Fibroblast of skin of abdomen (primary cell): Measurements from ENCODE around the gene PRRC1.
"Not testable (repeated sequence)": the region's sequence is repeated elsewhere in the genome, so short reads cannot be mapped to it uniquely, and the experiment has no call there.

Source experiments
- DNase-seq: peaks from one replicate; pipeline ENCODE4 v3.0.0-alpha.2; 2013

The PRRC1 gene

DNA sequence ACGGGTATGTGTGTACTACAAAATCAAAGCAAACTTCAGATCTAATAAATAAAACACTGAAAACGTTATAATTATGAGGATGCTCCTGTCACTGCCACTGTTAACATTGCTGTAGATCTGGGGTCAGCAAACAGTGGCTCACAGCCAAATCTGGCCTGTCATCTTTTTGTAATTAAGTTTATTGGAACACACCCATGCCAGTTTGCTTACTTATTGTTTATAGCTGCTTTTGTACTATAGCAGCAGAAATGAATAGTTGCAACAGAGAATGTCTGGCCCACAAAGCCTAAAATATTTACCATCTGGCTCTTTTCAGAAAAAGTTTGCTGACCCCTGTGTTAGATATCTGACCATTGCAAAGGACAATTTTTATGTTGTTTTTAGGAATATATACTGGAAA lies 32.1 kb downstream of the PRRC1 start:
- DNase-seq, result no peak

DNA sequence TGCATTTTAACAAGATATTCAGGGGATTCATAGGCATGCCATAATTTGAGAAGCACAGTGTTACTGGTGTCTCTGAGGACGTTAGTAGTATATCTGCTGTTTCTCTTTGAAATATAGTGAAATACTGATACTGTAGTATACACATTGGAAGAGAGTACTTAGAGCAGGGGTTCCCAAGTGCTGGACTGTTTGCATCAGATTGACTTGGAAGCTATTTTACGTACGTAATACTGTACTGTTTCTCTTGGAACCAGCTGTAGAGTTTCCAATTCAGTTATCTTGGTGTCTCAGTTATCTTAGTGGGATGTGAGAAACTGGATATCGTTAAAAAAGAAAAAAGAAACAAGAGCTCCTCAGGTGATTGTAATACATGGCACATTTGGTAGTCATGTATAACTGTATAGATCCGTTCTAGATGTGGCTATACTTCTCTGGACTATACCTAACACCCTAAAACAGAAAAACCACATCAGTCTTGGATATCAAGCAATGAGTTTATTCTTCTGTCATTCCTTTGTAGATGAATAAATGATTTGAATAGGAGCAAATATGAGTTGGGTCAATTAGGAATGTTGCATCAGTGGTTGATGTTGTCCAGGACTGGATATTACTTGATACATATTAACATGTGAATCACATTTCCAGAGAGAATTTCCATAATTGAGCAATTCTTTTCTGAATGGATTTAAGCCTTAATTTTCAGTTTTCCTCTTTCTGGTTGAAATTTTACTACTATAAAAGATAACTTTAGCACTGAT lies 33.4 kb downstream of the PRRC1 start:
- no peak for DNase-seq

DNA sequence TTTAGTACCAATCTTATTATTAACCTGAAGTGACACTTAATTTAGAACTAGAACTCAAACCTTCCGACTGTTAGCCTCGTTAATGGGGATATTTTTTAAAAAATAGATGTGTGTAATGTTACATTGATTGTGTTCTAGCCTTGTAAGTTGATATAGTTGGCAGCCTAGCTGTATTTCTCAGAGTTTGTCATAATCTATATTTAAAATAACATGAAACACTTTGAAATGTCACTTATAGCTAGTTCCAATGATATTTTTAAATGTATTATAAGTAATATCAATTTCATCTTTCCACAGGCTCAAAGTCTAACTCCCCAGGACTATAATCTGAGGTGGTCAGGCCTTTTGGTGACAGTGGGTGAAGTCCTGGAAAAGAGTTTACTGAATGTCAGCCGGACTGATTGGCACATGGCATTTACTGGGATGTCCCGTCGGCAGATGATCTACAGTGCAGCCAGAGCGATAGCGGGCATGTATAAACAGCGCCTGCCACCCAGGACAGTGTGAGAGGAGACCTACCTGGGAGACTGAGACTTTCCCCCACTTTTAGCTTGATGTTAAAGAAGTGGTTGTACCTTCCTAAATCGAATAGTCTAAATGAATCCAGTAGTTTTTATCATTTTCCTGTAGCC lies 34.1 kb downstream of the PRRC1 start:
- DNase-seq, result no peak

DNA sequence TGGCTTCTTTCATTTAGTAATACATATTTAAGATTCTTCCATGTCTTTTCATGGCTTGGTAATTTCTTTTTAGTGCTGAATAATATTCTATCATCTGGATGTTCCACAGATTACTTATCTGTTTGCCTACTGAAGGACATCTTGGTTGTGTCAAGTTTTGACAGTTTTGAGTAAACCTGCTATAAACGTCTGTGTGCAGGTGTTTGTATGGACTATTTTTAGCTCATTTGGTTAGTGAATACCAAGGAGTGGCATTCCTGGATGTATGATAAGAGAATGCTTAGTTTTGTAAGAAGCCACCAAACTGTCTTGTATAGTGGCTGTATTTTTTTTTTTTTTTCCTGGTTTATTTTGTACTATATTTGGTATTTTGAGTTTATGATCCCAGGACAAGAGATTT lies 38.4 kb downstream of the PRRC1 start:
- DNase-seq, result no peak

DNA sequence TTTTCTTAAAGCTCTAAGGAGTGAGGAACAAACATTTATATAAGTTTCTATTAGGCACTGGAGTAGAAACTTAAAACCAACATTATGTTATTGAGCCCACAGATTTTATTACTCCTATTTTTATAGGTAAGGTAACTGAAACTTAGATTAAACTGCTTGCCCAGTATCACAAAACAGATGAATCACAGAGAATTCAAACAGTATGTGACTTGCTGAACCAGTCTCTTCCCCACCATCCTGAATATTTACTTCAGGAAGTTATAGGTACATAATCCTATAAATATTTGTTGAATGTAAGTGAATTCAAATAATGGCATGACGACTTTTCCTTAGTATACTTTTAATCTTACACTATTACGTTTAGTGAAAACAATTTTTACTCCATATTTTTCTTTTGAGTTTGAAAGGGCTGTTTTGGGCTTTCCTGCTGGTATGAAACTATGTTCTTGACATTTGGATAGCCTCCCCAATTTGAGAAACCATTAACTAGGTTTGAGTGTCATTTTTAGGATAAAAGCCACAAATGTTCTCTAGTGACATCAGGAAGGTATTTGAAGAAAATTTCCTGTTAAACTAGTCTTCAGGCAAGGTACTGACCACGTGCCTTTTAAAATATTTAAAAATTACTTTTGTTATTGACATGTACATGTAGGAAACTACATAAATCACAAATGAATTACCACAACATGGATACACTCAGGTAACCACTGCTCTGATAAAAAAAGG lies 39.3 kb downstream of the PRRC1 start:
- no peak for DNase-seq

DNA sequence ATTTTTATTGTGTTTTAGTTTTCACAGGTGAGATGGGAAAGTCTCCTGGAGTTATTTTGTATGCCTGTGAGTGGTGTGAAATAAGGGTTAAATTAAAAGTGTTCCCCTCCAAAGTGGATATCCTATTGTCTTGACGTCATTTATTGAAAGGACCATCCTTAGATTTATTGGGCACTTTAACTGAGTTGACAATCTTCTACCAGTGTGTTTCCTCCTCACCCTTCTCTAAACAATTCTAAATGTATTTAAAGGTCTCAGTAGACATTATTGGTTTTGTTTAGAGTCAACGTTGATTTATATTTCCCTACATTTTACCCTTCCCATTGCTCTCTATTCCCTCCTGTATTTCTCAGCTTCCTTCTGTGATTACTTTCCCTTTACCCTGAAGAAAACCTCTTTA lies 40.8 kb downstream of the PRRC1 start:
- no peak for DNase-seq

DNA sequence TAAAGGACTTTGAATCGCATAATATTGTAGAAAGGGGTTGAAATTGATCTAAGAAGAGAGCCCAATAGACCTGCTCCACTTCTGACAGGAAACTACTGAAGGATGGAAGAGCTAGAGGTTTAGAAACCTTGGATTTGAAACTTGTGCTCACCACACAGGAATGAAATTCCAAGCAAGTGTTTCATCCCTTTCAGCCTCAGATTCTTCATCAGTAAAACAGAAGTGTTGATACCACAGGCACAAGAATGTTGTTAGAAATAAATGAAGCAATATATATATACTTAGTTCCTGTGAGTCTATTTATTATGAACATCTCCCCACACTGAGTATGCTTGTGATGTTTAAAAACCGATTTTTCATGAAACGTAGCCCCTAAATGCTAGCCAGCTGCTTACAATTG lies 43.8 kb downstream of the PRRC1 start:
- DNase-seq, result peak; percentile 81

DNA sequence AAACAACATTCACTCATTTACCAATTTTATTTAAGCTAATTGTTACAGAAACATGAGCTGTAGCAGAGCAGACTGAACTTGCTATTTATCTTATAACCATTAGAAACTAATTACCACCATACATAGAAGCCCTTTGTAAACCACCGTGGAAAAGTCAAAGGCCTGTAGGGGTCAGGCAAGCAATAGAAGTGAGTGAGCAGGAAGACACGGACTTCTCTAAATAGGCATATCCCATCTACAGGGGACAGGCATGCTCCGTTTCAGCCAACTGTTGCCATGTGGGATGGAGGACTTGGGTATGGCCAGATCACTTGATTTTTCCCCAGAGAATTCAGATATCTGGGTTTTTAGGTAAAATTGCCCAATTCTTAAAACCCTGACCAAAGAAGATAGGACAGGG lies 44.8 kb downstream of the PRRC1 start:
- DNase-seq, result no peak

DNA sequence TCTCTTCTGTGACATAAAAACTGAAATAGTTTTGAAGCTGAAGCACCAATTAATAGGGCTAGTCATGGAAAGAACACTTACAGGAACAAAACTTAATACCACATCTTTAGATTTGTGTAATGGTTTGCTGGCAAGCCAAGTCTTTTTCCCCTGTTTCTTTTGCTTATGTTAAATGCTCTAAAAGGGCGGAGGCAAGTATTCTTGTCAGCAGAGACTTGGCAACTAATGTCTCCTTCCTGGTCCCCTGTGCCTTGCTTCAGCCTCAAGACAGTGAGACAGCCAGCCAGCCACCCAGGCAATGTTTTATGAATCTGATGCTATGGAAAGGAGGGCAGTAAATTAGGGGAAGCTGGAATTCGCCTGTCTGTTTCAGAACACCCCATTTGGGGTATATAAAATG lies 45.7 kb downstream of the PRRC1 start:
- no peak for DNase-seq

DNA sequence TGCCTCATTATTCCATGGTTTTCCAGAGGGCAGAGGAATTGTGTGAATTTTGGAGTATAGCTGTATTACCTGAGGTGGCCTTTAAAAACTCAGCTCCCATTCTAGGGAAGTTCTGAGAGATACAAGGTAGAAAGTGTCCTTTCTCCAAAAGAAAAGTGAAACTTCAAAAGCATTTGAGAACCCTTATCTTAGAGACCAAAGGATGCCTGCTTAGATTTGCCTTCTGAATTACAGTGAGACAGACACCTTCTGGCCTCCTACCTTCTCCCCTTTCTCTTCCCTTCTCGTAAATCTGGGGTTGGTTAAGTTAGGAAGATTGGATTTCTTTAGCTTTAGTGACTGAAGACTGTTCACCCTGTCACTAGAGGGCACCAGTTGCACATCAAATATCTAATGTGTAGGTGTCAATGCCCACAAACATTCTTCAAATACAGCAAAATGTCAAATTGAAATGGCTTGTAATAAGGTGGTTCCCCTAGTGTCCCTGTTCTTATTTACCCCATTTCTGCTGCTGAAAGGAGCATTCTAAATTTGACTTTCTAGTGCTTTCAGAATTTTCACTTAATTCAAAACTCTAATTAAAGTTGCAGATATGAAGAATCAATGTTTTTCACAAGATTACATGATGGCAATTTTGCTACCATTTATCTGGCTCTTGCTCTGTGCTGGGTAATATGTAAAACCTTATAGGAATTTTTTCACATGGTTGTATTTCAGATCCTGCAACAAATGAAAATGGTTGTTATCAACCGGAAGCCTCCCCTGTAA lies 46.7 kb downstream of the PRRC1 start:
- DNase-seq, result peak; percentile 57

DNA sequence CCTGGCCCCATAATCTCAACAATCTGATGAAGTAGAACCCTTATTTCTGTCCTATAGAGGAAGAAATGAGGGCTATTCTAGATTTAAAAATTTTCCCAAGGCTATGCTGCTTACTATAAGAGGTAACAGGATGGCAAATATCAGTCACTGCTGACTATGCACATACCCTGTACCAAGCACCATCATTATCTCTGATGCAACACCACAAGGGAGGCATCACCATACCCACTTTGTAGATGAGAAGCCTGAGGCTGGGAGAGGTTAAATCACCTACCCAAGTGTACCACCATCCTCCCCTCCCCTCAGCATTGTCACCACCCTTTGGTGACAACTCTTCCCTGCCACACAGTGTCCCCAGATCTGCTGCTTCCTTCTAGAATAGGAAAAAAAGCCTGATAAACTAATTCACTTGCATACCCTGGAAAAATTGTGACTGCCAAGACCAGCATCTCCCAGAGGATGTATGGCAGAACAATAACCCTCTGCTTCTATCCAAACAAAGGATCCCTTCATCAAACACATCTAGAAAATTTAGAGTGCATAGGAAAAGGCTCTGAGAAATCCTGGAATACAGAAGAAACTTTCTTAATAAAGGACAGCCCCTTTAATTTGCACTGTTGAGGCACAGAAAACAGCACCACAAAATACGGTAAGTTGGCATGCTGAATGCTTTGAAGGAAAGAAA lies 48.3 kb downstream of the PRRC1 start:
- DNase-seq, result no peak

DNA sequence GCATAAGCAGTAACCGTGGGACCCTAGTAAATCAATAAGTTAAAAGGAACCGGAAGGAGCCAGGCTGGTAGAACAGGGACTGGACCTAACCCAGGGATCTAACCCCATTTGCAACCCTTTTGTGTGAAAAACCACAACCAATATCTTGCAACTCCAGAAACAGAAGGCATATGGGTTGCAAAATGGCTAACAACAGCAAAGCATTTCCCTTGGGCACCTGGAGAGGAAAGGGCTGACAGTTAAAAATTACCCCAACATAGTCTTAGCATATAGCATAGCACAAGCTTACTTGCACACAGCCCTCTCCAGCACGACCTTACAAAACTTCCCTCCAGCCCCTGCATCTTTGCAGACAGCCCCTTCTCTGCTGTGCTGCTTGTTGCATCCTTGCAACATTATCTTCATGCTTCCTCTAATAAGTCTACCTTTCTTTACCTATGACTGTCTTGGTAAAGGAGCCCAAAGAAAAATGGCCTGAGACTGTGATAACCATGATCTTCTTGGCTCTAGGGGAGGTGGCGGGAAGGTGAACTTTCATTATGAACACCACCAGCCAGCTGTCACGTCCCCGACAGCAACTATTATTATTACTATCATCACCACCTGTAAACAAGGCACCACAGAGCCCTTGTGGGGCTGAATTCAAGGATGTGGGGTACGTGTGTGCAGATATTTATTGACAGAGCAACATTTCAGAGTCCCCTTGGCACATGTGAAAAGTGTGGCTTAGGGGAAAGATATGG lies 49.8 kb downstream of the PRRC1 start:
- DNase-seq, result no peak

DNA sequence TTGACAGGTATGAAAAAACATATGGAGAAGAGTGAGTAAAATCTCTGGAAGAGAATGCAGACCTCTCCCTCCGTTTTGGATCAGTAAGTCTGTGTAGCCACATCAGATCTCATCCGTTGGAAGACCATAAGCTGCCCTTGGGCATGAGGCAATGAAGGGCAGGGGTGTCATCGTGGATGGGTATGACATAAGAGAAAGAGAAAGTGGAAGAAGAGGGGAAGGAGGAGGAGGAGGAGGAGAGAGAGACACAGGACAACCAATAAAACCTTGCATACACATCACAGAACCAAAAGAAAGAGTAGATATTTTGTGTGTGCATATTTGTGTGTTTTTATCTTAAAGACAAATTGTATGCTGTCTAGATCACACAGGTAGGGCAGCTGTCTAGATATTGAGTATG lies 50.7 kb downstream of the PRRC1 start:
- DNase-seq, result no peak

DNA sequence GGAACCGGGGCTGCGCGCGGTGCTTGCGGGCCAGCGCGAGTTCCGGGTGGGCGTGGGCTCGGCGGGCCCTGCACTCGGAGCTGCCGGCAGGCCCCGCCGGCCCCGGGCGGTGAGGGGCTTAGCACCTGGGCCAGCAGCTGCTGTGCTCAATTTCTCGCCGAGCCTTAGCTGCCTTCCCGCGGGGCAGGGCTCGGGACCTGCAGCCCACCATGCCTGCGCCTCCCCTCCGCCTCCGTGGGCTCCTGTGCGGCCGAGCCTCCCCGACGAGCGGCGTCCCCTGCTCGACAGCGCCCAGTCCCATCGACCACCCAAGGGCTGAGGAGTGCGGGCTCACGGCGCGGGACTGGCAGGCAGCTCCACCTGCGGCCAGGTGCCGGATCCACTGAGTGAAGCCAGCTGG lies 52.0 kb downstream of the PRRC1 start:
- DNase-seq, result not testable (repeated sequence)

DNA sequence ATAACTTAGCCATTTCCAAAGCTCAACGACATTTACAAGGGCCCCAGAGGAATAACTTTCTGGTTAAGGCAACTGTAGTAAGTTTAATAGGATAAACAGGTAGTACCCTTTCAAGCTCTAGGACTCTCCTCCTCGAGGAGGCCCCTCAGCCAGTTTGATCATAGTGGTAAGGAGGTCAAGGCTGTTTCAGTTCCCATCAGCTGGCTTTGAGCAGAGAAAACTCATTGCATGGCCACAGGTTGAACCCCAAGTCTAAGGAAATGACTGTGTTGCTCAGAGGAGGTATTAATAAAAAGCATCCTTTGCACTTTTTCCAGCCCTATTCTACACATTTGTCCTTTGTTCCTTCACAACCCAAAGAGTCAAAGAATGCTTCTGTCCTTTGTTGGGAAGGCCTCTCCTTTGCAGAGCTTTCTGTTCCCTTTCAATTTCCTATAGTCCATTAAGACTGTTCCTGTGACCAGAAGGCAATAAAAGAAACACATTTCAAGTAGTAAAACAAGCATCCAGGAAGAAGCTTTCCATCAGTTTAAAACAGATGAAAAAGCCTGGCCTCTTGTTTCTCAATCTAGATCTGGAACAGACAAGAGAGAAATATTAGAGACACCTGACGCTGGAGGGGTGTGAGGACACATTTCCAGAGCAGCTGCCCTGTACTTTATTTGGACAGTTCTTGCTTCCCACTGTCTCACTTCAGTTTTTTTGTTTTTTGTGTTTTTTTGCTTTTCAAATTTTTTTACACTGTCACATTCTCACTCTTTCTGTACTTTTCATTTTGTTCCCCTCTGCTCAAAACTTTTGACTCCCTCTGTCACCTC lies 54.1 kb downstream of the PRRC1 start:
- no peak for DNase-seq

DNA sequence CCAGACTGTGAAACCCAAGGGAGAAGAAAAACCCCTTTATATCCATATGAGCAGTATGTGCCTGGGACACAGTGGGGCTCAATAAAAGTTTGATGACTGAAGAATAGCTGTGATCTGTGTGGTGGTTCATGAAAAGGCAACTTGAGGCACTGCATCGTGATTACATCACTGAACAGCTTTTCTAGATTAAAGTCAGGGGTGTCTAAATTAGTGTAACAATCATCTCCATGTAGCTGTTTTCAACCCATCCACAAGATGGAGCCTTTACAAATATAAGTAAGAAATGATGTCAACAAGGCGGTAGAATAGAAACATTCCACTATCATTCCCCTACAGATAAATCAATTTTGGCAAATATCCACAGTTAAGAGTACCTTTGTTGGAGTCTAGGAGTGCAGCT lies 55.5 kb downstream of the PRRC1 start:
- DNase-seq, result no peak

DNA sequence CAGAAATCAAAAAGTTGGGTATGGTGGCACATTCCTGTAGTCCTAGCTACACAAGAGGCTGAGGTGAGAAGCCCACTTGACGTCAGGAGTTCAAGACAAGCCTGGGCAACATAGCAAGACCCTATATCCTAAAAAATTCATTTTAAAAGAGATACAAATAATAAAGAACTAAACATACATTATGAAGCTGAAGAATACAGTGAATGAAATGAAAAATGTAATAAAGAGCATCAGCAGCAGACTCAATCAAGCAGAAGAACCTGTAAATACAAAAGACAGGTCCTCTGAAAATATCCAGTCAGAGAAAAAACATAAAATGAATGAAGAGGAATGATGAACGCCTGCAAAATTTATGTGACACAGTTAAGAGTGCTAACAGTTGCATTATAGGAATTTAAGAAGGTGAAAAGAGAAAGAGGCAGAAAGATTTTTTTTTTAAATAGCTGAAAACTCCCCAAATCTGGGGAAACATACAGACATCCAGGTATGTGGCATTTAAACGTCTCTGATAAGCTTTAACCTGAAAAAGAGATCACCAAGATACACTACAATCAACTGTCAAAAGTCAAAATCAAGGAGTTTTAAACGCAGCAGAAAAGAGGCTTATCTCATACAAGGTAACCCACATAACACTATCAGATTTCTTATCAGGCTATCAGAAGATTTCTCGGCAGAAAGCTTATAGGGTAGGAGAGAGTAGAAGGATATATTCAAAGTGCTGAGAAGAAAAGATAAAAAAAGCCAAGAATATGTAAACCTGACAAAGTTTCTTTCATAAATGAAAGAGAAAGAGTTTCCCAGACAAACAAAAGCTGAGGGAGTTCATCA lies 57.6 kb downstream of the PRRC1 start:
- no peak for DNase-seq

DNA sequence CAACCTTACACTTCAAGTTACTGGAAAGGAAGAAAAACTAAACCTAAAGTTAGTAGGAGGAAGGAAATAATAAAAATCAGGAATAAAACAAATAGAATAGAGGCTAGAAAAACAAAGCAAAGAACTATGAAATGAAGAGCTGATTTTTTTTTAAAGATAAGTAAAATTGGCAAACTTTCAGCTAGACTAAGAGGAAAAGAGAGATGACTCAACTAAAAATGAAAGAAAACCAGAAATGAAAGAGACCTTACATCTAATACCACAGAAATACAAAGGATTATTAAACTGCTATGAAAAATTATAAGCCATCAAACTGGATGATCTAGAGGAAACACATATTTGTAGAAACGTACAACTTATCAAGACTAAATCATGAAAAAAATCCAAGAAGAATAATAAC lies 60.0 kb downstream of the PRRC1 start:
- no peak for DNase-seq

DNA sequence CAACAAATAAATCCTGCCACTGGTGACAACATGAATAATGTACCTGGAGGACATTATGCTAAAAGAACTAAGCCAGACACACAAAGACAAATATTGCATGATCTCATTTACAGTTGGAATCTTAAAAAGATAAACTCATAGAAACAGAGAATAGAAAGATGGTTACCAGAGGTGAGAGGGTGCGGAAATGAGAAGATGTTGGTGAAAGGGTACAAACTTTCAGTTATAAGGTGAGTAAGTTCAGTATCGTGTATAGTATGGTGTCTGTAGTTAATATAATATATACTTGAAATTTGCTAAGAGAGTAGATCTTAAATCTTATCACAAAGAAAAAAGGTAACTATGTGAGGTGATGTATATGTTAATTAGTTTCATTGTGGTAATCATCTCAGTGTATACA lies 63.3 kb downstream of the PRRC1 start:
- DNase-seq, result no peak

DNA sequence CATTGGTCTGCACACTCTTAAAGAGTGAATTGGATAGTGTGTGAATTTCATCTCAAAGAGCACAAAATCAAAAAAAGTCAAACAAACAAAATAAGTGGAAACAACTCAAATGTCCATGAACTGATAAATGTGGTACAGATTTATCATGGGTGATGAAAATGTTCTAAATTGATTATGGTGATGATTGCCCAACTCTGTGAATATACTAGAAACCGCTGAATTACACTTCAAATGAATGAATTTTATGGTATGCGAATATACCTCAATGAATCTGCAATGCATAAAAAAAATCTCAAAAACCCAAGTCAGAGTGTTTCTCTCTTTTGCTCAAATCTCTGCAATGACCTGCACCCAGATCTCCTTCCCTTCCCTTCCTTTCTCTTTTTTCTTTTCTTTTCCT lies 64.0 kb downstream of the PRRC1 start:
- DNase-seq, result no peak
